Panc1 (cell line): ENCODE measurements around the gene GNAS. TPM values are rescaled to one million over a fixed set of nuclear protein-coding genes. Genes with fewer than 3 reads are reported as not detected.

Experiments
- ATAC-seq: fragments of 200-7000 bp; cut with Tn5 transposase; 2 replicates; pipeline ENCODE4 v1.9.1; 2020; ENCODE audit warnings: mild to moderate bottlenecking, moderate library complexity
- BruUV-seq: library from RNA; stranded (reverse); fragments of 400-500 nt; replicated peaks from 2 replicates; lab custom pipeline; 2021; lab: Mats Ljungman, UMichigan
- CTCF ChIA-PET: fragments of 300-600 bp; sonication (Branson Sonifier 250); formaldehyde crosslinking; loops from one replicate; lab custom pipeline; 2022; ENCODE audit warnings: antibody characterized with exemption; lab: Charles Lee
- POLR2A ChIA-PET: fragments of 300-600 bp; sonication (Branson Sonifier 250); formaldehyde crosslinking; loops from one replicate; lab custom pipeline; 2022; ENCODE audit warnings: antibody characterized with exemption; lab: Charles Lee
- DNase-seq: peaks from one replicate; pipeline ENCODE4 v3.0.0-alpha.2; 2010; ENCODE audit warnings: low read depth, low spot score
- H3K27ac ChIP-seq: 2 replicates; pipeline ENCODE4 v1.5.1; 2011; ENCODE audit warnings: mild to moderate bottlenecking, low read length, inconsistent platforms
- H3K27me3 ChIP-seq: fragments of 200-500 bp; sonication (Bioruptor generic); 2 replicates; pipeline ENCODE4 v1.6.0; 2014; ENCODE audit warnings: low read length, inconsistent platforms; ENCODE audit not compliant: control insufficient read depth, insufficient read depth
- H3K36me3 ChIP-seq: fragments of 200-500 bp; sonication (Bioruptor generic); 2 replicates; pipeline ENCODE4 v1.5.1; 2014; ENCODE audit warnings: inconsistent platforms, mild to moderate bottlenecking, low read length, moderate library complexity; ENCODE audit not compliant: control insufficient read depth, insufficient read depth
- H3K4me1 ChIP-seq: 2 replicates; pipeline ENCODE4 v1.5.1; 2011; ENCODE audit warnings: inconsistent platforms, mild to moderate bottlenecking, low read length, moderate library complexity; ENCODE audit not compliant: control insufficient read depth, insufficient read depth
- H3K4me3 ChIP-seq, 2 experiments: 2 replicates each; pipeline ENCODE4 v1.5.1; 2011 to 2012; ENCODE audit warnings: low read depth in 2 of 2, low read length in 2 of 2, mild to moderate bottlenecking in 2 of 2, inconsistent platforms in 1 of 2, moderate library complexity in 1 of 2
- H3K9me3 ChIP-seq: fragments of 200-500 bp; sonication (Bioruptor generic); 2 replicates; pipeline ENCODE4 v1.5.1; 2014; ENCODE audit warnings: low read depth, mild to moderate bottlenecking, inconsistent platforms, low read length, moderate library complexity; ENCODE audit not compliant: control insufficient read depth, insufficient read depth
- CTCF ChIP-seq: fragments of 450-650 bp; IDR thresholded peaks from 2 replicates; pipeline ENCODE4 v1.5.1; 2017; ENCODE audit warnings: mild to moderate bottlenecking
- POLR2AphosphoS5 ChIP-seq: IDR thresholded peaks from 2 replicates; pipeline ENCODE4 v1.6.1; 2012; ENCODE audit warnings: mild to moderate bottlenecking, low read depth, low read length, moderate library complexity
- REST ChIP-seq, 2 experiments: IDR thresholded peaks; 2 replicates each; pipeline ENCODE4 v1.6.1; 2011 to 2012; ENCODE audit warnings: low read depth in 2 of 2, control low read depth in 1 of 2, low read length in 1 of 2, mild to moderate bottlenecking in 1 of 2, moderate library complexity in 1 of 2; ENCODE audit not compliant: insufficient read depth in 1 of 2
- SIN3A ChIP-seq: IDR thresholded peaks from 2 replicates; pipeline ENCODE4 v1.6.1; 2012; ENCODE audit warnings: low read depth, mild to moderate bottlenecking, low read length, moderate library complexity, borderline replicate concordance; ENCODE audit not compliant: insufficient read depth
- TCF7L2 ChIP-seq: IDR thresholded peaks from 2 replicates; pipeline ENCODE4 v1.6.1; 2011; ENCODE audit warnings: mild to moderate bottlenecking, low read depth, low read length, inconsistent platforms
- in situ Hi-C: cut with HindIII; loops from 2 replicates; pipeline ENCODE4 v1.10.0; 2016; ENCODE audit warnings: low sequenced_read_pairs, low pct_unique_long_range_greater_than_20kb
- intact Hi-C: fragments of 100-400 bp; cut with micrococcal nuclease; formaldehyde crosslinking; loops from one replicate; pipeline ENCODE4 v1.10.0; 2022; ENCODE audit not compliant: unreplicated experiment
- total RNA-seq: library from RNA; stranded (reverse); gene quantifications from one replicate; pipeline ENCODE4 v1.2.1, GENCODE V29; 2021; ENCODE audit not compliant: unreplicated experiment

GNAS gene
- total RNA-seq, 1 experiment from 2014 or later: 756 TPM

GRCh38 chr20:58938078-58938477 is 85.6 kb downstream of the GNAS start:
- POLR2A ChIA-PET: no interaction called here
- BruUV-seq: no TSS peak

DNA sequence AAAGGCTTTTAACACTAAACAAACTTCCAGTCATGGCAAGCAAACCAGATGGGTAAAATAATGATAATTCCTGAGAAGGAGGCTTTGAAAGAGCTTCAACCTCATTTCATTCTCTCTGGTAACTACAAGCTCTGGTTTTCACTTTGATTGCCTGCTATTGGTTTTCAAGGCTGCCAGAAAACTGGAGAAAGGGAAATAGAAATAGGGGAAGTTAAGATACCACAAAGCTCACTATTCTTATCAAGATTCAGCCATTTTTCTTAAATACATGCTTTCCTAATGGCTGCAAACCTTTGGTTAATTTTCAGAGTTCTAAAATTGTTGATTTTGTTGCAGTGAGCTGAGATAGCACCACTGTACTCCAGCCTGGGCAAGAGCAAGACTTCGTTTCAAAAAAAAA is 86.0 kb downstream of the GNAS start:
- in situ Hi-C loops: no loop called here
- Histone ChIP-seq H3K36me3 (no peaks in the 10 kb centered on the region), H3K27ac (no peak overlapping the region), H3K4me3 (no peak overlapping the region), H3K4me1 (no peaks in the 10 kb centered on the region), H3K27me3 (peaks cover 15% of the 10 kb centered on the region), H3K9me3 (no peaks in the 10 kb centered on the region)
- BruUV-seq: no TSS peak
- no peak for TF ChIP-seq REST (IDR thresholded peaks at IDR 0.05; ENCODE audit: insufficient read depth in 1 of 2, low read depth in 2 of 2, low read length in 1 of 2)
- no peak for TF ChIP-seq POLR2AphosphoS5
- no peak for TF ChIP-seq SIN3A
- TF ChIP-seq TCF7L2: no peak
- no peak for TF ChIP-seq CTCF
- POLR2A ChIA-PET: no interaction called here
- DNase-seq (no peak), ATAC-seq (no peak)
- CTCF ChIA-PET: no interaction called here
- intact Hi-C loops: no loop called here

More at GRCh38 chr20:58938078-58938477, 85.6 kb downstream of the GNAS start:
- Histone ChIP-seq H3K27ac (no peak overlapping the region), H3K4me1 (no peaks in the 10 kb centered on the region), H3K36me3 (no peaks in the 10 kb centered on the region), H3K9me3 (no peaks in the 10 kb centered on the region), H3K4me3 (no peak overlapping the region), H3K27me3 (peaks cover 15% of the 10 kb centered on the region)
- in situ Hi-C loops: no loop called here
- DNase-seq: no peak
- CTCF ChIA-PET: no interaction called here
- intact Hi-C loops: no loop called here
- no peak for ATAC-seq
- TF ChIP-seq SIN3A (no peak), REST (IDR thresholded peaks at IDR 0.05; ENCODE audit: insufficient read depth in 1 of 2, low read depth in 2 of 2, low read length in 1 of 2) (no peak), TCF7L2 (no peak), CTCF (no peak), POLR2AphosphoS5 (no peak)
